Glomerular visceral epithelial cell (primary cell): Measurements from ENCODE around the gene MYOD1.

Experiments used
- DNase-seq: peaks from one replicate; pipeline ENCODE4 v3.0.0-alpha.2; 2016; ENCODE audit errors: extremely low spot score

MYOD1 gene

DNA sequence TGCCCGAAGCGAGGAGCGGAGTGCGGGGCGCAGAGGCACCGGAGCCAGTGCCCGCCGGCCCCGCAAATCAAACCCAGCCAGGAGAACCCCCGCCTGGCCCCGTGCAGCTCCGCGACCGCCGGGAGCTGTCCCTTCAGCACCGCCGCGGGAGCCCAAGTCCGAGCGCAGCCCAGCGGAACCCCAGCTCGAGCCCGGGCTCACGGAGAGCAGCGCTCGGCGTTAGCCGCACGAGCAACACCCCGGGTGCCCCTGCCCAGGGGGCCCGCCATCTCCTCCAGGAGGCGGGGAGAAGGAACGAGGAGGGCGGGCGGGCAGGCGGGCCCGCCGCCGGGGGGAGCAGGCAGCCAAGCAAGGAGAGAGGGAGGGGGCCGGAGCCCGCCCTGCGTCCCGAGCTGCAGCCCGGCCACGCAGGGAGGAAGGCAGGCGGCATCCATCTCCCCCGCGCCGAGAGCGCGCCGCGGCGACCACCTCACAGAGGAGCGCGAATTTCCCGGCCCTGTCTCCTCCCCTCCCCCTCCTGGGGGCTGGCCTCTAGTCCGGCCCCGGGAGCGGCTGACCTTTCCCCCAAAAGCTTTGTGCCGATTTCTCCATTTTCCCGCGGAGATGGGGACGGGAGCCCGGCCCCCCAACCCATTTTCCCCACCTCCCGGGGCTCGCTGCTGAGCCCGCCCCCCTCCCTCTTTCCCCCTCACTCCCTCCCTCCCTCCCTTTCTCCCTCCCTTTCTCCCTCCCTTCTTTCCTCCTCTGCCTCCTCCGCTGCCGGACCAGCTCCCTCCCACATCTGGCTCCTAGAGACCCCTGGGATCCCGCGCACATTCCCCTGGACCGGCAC is 15.8 kb downstream of the MYOD1 start:
- peak; percentile 57 for DNase-seq

DNA sequence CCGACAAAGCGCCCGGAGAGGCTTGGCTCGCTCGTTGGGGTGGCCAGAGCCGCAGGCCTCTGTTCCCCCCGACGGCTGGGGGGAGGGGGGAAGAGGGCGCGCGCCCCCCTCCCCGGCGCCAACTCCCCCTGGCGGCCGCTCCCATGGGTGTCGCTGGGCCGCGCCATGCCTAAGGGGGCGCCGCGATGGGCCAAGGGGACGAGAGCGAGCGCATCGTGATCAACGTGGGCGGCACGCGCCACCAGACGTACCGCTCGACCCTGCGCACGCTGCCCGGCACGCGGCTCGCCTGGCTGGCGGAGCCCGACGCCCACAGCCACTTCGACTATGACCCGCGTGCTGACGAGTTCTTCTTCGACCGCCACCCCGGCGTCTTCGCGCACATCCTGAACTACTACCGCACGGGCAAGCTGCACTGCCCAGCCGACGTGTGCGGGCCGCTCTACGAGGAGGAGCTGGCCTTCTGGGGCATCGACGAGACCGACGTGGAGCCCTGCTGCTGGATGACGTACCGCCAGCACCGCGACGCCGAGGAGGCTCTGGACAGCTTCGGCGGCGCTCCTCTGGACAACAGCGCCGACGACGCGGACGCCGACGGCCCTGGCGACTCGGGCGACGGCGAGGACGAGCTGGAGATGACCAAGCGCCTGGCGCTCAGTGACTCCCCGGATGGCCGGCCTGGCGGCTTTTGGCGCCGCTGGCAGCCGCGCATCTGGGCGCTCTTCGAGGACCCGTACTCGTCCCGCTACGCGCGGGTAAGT is 16.6 kb downstream of the MYOD1 start:
- no peak for DNase-seq

DNA sequence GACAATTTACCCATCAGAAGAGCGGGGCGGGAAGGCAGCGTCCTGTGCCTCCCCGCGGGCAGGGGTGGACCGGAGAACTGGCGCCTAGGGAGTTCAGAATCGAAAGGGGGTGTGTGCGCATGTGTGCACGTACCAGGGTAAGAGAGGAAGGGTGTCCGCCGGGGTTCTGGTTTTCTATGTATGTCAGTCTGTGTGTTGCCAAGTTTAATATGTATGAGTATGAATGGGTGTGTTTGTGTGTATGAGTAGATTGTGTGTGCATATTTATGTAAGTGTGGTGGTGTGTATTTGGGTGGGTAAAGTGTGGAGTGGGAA is 17.2 kb downstream of the MYOD1 start:
- DNase-seq: no peak

DNA sequence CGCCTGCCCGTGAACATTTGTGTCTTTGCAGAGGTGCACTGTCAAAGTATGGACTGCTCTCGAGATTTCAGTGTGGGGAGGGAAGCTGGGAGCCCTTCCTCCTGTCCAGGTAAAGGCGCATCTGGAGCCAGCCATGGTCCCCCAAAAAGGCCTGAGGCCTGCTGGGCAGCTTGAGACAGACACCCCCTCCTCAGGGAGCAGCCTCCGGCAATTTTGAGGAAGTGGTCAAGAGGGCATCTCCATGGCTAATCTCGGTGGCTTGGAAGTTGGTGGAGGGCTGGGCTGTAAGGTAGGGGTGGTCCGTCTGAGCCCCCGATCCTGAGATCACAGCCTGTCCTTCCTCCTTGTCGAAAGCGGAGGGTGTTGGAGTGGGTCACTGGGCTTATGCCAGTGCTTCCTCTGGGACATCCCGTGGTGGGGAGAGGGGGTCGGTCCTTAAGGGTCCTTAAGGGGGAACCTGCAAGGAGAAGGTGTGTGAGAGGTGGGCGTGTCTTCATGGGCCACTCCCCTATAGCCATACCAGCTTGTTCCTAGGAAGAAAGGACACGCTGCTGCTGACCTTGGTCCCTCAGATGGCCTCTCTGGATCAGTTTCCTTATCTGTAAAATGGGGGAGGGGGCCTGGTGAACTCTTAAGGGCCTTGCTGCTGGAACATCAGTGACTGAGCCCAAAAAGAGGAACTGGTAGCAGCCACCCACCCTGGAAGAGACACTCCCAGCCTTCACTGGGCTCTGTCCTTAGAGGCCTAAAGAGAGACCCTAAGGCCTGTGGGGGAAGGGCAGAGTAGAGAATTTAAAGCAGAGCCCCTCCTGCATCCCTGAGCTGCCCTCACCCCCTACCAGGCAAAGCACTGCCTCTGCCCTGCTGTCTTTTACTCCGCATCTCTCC is 17.8 kb downstream of the MYOD1 start:
- no peak for DNase-seq

DNA sequence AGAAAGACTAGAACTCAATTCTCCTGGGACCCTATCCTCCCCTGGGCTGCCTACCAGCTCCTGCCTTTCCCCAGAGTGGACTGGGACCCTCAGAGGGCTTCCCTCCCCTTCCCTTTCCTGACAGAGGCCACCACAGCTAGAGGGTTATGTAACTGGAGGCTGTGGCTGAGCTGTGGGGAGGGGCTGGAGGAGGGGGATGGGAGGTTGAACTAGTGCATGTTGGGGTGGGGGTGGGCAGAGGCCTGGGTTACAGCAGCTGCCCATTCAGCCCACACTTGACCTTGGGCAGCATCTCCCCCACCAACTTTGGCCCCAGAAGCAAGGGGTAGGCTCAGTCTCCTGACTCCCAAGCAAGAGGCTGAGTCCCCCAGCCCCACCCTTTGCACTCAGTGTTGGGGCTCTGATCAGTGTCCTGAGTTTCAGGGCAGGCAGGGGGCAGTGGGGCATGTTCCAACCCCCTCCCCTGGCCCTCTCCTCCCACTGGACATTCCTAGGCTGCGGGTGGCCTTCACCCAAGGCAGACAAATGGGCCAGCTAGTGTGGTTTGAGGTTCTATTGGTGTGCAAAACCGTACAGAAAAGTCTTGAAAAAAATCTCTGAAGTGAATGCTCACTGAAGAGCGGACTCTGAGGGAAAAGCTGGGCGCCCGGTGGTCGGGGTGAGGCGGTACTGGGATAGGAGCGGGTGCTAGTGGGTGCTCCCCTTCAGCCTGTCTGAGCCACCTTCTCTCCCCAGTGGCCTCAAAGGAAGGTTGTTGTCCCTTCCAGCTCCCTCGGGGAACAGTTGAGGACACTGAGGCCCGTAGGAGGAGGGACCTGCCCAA is 19.0 kb downstream of the MYOD1 start:
- DNase-seq: no peak

DNA sequence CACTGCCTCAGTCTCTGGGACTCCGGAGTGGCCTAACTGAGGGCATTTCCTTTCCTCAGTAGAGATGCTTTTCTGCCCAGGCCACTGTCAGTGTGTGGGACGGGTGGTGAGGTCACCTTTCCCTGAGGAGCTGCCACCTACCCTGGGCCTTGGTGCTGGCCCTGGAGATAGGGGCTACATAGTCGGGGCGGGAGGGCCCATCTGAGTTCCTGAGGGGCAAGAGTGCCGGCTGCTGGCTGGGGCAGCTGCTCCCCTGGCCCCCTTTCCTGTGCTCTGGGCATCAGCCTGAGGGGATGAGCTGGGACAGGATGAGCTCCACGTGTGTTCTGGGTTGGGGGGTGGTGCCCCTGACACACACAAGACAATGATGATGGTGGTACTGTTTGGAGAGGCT is 20.6 kb downstream of the MYOD1 start:
- DNase-seq: no peak

DNA sequence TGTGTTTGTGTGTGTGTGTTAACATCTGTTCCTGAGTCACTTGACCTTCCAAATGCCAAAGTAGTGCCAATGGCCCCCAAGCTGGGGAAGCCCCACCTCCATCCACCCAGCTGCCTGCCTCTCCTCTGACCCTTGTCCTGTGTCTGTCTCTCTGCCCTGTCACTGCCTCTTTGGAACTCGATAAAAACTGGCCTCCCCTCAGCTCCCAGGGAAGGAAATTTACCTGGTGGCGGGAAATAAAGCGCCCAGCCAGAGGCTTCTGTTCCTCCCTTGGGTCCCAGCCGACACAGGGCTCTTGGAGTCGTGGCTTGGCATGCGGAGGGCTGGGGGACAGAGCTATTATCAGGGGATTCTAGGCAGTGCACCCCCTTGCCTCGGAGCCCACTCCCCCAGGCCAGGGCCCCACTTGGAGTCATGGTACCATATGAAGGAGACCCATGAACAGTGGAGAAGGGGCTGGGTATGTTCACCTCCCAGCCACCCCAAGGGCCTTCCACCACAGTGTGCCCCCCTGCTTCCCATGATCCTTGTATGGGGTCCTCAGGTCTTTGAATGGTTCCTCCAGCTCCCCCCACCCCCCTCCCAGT is 21.4 kb downstream of the MYOD1 start:
- DNase-seq: no peak

DNA sequence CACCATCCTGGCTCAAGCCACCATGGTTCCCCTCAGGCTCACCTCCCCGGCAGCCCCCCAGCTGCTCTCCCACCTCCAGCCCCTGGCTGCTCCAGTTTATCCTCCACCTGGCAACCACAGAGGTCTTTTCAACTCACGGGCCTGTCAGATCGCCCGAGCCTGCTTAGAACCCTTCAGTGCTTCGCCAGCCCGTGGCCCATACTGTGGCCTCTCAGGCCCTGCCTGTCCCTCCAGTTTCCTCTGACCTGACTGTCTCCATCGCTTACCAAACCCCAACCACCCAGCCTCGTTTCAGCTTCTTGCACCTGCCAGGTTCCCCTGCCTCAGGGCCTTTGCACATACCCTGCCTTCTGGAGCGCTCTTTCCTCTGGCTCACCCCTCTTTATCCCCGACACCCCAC is 22.1 kb downstream of the MYOD1 start:
- no peak for DNase-seq

DNA sequence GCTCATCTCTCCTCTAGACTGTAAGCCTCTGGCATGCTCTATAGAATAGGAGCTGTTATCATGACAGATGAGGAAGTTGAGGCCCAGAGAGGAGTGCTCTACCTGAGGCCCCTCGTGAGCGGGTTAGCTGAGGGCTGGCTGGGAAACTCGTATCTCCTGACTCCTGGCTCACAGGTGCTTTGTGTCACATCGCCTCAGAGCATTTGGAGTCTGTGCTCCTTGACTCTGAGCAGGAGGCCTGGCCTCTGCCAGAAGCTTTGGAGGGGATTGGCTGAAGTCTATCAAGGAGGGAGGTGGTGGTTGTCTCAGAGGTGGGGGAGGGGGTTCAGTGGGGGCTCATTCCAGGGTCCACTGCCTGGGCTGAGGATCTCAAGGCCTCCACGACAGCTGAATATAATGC is 22.6 kb downstream of the MYOD1 start:
- DNase-seq: no peak

DNA sequence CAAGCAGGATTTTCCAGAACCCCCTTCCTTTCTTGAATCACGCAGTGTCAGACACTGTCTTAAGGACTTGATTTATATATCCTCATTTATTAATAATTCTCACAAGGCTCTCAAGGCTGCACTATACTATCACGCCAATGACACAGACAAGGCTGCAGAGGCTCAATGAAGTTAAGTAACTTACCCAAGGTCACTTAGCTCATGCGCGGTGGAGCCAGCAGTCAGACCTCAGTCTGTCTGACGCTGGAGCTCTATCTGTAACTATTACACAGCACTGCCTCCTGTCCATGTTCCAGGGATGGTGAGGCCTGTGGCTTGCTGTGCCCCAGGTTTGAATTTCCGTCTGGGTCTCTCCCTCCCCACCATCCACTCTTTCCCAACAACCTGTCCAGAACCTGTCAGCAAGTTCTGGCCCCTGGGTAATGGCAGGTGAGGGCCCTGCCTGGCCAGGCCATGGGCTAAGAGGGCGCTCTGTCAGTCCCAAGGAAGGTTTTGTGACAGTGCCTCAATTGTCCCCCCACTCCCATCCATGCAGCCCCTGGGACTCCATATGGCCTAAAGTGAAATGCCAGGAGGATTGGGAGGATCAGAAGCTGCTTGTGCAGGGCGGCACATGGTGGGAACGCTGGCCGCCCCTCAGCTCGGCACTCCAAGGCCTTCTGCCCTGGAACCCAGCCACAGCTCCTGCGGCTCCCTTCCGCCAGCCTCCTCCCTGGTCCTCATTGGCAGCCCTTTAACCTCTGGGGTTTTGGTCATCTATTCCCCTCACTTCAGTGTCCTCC is 23.8 kb downstream of the MYOD1 start:
- DNase-seq: no peak

DNA sequence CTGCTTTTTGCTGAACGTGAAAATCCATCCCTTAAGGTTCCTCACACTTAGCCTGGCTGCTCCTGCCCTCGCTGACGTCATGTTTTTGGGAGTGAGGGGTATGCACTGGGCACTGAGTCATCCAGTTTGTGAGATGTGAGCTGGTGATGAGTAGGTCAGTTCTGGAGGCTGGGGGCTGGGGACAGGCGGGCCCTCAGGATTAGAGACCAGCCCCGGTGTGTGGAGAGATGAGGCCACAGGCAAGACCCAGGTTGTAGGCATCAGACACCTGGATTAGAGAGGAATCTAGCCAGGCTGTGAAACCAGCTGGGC is 24.4 kb downstream of the MYOD1 start:
- DNase-seq: no peak

DNA sequence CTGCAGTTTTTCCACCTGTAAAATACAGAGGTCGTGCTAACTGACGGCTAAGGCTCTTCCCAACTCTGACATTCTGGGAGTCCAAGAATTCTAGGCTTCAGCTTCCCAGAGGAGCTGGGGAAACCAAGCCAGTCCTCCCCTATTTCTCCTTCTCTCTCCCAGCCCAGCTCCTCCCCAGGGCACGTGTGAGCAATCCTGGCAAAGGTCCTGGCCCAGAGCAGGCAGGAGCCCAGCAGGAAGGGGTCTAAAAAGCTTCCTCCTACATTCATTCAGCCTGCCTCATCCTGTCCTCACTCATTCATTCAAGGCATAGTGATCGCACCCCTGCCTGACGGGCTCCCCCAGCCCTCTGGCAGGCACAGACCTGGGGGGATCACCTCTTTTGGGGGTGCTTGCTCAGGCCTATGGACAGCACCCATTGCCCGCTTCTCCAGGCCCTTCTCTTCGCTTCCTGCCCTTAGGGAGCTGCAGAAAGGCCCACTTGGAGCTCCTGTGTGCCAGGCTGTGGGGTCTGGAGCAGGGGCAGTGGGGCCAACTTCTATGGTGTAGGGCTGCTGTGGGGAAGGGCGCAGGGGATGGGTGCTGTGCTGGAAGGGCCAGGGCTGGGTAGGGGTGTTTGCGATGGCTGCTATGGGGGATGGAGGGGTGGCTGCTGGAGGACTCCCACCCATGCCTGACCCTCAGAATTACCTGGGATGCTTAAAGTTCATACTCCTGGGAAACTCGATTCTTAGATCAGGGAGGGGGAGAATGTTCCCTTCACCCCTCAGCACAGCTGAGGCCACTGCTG is 25.0 kb downstream of the MYOD1 start:
- DNase-seq: no peak

DNA sequence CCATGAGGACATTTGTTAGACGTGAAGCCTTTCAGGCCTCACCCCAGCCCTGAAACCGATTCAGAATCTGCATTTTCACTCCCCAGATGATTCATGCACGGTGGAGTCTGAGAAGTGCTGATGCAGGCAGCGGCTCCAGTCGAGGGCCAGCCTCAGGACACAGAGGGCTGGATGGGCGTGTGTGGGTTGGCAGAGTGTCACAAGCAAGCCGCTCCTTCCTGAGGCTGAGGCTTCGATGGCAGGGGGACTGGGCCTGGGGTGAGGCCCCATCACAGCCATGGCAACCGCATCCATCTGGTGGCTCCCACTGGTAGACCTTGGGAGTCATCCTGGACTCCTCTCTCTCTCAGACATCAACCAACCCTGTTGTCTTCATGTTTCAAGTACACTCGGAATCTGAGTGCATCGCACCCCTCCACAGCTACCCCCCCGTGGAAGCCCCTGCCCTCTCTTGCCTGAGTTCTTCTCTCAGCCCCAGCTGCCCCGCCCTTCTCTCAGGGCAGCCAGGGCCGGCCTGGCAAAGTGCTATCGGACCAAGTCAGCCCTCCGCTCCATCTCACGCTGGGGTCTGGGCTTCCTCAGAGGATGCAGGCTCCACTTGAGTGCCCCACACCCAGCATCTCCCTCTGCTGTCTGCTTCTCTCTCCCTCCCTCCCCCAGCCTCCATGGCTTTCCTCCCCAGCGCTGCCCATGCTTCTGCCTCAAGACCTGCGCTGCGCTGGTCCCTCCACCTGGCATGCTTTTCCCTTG is 25.8 kb downstream of the MYOD1 start:
- no peak for DNase-seq

DNA sequence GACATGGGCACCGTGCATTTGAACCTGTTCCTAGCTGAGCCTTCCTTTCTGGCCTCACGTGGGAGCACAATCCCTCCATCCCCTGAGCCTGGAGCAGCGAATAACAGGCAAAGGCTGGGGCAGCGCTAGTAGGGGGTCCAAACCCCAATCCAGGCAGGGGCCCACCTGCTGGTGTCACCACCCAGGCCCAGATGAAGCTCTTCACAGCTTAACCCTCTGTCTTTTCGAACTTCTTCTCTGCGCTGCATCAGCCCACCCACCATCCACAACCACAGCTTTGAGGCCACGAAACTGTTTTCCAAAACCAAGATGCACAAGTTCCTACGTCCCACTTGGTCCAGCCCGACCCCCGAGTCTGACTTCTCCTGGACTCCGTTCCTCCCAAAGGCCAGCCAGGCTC is 26.7 kb downstream of the MYOD1 start:
- DNase-seq: no peak

DNA sequence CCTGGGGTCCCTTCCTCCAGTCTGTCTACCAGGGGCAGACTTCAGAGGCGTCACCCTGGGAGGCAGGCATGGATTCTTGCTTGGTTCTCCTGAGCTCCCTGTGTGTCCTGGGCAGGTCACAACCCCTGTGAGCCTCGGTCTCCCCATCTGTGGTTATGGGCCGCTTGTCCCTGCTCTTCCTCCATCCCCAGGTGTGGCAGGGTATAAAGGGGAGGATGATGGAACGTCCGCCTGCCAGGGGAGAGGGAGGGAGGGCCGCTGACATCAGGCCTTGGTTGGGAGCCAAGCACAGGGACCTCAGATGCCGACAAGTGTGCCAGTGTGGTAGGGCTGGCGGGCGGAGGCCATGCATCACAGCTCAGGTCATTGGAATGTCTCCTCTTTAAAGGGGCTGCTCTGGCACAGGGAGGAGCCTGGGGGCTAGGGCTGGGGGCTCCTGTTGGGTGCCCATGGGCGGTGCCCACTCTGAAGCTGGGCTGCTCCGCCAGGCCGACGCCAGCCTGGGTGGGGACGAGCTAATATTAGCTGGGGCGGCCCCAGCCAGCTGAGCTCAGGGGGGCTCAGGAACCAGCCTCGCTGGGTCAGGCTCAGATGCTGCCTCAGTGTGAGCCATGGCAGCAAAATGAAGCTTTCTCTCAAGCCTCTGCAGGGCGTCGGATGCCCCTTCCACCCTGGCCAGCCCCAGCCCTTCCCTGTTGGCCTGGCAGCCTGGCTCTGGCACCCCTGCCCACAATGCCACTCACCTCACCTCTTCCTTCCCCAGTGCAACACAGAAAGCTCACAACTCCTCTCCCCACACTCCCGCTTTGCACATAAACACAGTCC is 28.0 kb downstream of the MYOD1 start:
- DNase-seq: no peak

DNA sequence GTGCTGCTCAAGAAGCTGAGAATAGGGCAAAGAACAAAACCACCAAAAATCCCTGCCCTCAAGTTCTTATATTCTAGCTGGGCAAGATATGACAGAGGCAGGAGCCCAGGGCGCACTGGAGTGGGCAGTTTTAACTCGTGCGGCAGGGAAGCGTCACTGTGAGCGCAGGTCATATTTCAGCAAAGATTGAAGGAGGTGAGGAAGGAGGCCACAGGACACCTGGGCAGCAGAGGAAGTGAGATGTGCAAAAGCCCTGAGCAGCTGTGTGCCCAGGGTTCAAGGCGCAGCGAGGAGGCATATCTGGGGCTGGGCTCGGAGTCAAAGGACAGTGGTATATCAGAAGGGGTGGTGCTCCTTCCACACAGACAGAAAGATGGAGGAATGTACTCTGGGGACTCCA is 28.7 kb downstream of the MYOD1 start:
- DNase-seq: no peak

DNA sequence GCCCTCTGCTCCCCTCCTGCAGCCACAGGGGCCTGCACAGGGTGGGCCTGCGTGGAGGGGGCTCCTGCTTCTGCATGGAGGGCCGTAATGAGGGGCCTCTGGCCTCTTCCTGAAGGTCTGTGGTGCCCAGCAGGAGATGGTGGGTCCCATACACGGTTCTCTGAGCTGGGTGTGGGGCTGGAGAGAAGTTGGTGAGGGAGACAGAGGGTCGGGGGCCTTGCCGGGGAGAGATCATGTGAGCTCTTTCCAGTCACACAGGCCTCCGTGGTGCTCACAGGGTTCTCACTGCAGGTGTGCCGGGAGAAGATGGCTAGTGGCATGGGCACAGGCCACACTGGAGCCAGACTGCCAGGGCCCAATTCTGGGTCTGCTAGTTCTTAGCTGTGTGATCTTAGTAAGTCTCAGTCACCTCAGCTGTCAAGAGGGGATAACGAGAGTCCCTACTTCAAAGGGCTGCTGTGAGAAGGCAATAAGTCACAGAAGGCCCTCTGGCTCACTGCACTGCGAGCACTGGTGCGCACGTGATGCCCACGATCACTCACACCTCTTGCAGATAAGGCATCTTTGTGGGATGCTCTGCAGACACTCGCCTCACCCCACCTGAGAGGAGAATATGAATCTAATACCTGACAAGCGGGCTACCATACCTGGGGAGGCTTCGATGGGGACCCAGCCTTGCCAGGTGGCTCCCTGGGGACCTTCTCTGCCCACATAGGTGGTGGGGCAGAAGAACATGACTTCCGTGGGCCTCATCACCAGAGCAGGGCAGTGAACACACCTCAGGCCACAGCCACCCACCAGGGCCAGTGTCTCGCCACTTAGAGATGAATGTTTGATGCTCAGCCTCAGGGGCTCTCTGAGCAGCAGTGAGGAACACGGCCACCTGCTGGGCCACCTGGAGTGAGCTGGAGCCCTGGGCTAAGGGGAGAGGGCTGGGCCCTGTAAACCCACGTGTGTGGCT is 29.7 kb downstream of the MYOD1 start:
- DNase-seq: no peak
